HG02840 (cell line): ENCODE measurements around the gene RANBP1.
A peak's percentile ranks its signal among the peaks of the same experiment; 100 is the strongest.

Experiments used
- ATAC-seq: cut with Tn5 transposase; IDR thresholded peaks from one replicate; pipeline ENCODE4 v1.9.1; 2021; ENCODE audit warnings: mild to moderate bottlenecking, moderate library complexity, moderate number of reproducible peaks; ENCODE audit not compliant: unreplicated experiment, low FRiP score

Gene RANBP1

GRCh38 chr22:20106849-20107237 is 9.1 kb upstream of the RANBP1 start:
- no peak for ATAC-seq

DNA sequence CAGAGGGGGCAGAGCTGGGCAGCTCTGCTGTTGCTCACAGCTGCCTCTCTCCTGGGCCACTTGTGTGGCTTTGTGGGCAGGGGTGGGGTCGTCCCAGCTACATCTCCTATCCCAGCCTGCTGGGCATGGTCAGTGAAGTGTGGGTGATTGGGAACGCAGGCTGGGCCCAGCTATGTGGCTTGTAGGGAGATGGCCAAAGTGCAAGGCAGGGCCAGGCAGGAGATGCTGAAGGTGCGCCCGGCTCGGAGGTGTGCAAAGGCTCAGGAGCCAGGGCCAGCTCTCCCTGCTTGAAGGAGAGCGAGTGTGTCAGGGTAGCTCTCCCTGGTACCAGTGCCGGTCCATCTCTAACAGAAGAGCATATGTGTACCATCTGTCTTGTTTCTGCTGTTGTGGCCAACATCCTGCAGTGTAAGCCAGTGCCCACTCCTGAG is 8.4 kb upstream of the RANBP1 start:
- ATAC-seq, result no peak

DNA sequence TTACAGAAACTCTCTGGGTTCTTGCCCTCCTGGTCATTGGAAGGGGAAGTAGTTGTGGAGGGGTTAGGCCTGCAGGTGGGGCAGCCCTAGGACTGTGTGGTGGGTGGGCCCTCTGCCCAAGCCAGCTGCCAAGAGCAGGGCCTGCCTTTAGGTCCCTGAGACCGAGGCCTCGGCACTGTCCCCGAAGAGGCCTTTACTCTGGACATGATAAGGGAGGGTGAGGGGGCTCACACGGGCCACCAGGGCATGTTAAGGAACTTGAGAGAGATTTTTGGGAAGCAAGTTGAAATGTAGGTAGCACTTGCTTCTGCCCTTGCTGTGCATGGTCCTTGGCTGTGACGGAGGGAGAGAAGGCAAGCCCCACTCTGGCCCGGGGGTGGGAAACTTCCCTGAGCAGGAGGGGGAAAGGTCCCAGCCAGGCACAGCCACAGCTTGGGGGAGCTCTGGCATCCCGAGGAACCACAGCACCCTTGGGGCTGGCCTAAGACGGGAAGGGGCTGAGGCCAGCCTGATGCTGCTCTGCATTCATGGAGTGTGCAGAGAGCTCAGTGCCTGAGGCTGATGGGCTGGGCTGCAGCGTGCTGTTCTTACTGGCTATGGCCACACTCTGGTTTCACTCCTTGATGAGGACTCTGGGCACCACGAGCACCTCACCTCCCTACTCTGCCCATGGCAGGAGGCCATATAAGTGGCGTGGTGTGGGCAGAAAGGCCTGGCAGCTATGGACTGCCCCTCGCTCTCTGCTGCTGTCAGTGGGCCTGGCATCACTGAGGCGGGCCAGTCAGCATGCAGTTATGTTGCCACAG is 7.8 kb upstream of the RANBP1 start:
- ATAC-seq, result no peak

GRCh38 chr22:20108757-20109230 is 7.1 kb upstream of the RANBP1 start:
- no peak for ATAC-seq

DNA sequence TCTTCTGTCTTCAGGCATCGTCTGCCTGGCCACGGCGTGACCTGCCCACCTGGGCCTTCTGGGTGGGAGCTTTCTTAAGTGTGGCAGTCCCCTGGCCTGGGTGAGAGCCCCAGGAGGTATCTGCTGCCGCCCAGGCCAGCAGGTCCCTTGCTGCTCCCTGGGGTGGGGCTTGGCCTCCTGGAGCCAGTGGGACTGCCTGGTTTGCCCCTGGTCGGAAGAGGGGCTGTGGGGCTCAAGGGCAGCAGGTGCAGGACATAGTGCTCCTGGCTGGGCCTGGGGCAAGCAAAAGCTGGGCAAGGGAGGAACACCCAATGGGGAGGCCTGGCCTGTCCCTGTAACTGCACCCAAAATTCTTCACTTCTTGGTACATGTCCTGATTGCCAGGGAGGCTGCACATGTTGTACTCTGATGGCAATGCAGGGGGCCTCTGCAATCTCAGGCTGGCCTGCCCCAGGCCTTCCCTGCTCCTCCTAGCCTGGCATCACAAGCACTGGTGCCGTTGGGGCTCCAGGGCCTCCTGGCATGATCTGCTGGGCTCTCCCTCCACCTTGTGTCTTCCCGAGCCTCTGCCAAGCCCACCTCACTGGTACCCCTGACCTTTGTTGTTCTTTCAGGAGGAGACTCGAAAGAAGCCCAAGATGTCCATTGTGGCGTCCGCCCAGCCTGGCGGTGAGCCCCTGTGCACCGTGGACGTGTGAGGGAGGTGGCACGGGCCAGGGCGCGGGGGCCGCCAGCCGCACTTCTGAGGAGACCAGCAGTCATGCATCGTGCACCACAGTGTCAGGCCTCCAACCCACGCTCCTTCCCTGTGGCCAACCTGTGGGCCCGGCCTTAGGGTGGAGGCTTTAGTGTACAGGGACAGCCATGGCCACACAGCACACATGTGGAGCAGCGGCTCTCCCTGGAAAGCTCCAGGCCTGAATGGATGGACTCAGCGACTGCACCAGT is 6.2 kb upstream of the RANBP1 start:
- ATAC-seq, result no peak

DNA sequence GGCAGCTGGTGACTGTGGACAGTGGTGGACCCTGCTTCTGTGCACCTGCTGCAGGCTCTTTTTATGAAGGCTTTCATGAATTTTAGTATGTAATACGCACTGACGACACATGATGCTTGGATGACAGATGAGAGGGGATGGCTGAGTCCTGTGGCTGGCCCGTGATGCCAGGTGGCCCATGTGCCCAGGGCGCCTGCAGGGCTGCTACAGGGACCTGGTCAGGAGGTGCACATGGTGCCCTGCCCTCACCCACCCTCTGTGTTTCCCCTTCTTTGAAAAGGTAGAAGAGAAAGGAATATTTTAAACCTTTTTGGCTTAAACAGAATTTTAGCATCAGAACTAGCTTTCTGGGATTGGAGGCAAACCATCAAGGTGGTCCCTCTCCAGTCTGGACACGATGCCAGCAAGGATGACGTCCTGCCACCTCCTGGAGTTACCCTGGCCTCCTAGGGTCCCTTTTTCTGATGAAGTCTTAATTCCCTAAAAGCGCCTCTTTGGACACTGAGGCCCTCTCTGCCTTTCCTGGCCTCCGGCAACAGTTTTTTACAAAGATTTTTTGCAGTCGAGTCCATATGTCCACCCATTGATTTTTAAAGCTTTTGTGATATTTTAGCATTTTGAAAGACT is 5.4 kb upstream of the RANBP1 start:
- ATAC-seq, result no peak

GRCh38 chr22:20111045-20111688 is 4.7 kb upstream of the RANBP1 start:
- ATAC-seq, result no peak

- ATAC-seq, result no peak
These were observed 3.9 kb upstream of the RANBP1 start for GRCh38 chr22:20111689-20112622.

GRCh38 chr22:20112623-20113511 is 3.0 kb upstream of the RANBP1 start:
- no peak for ATAC-seq

- ATAC-seq, result no peak
These were observed 2.2 kb upstream of the RANBP1 start for GRCh38 chr22:20113551-20114310.

DNA sequence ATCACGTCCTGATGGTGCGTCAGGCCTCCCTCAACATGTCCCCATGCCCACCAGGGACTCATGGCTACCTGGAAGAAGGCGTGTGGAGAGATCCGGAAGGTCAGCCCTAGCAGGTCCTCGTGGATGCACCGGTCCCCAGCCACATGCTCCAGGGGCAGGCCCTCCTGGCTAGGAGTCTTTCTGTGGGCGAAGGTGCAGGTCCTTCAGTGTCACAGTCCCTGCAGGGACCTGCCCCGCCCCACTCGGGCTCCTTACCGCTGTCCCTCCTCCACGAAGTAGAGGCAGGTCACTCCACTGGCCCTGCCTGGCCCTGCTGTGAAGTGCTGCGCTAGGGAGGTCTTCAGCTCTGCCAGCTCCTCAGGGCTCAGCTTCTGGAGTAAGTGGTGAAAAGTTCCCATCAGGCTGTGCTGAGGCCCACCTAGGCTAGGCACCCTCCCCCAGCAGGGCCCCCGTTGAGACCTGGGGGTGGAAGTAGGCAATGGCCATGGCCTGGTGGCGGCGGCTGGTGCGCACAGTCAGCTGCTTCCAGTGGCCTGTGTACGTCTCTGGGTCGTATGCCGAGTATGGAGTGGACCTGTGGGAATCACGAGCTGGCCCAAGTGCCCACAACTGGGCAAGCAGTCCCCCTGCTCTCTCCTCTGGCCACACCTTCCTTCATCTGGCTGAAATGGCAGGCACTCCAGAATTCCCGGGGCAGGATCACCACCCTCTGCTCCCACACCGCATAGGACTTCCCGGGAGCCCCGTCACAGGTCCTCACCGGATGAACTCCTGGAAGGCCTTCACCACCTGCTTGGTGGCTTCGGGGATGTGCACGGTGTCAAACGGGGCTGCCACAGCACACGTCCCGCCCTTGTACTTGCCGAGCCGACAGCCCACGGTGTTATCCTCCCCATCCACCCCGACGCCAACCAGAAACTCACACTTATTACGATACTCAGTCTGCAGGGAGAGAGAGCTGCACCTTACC is 1.1 kb upstream of the RANBP1 start:
- no peak for ATAC-seq

DNA sequence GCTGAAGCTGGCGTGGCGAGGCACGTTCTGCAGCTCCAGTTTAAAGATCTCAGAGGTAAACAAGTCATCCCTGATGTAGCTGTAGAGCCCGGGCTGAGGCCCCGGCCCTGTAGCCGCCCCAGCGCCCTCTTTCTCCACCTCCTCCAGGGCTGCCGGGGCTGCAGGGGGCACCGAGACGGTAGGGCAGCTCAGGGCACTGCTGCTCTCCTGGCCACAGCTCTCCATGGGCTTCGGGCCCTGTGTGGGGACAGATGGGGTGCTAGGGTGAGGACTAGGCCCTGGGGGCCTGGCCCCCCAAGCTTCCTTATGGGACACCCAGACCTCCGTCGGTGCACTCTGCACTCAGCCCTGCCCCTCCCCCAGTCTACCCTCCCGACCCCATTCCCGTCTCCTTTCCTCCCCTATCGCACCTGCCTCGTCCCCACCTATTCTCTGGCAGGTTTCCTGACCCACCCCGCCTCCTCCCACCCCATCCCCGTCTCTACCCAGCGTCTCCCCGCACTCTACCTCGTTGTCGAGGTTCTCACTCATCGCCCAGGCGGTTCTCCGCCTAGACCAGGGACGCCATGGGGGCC is 559 bp downstream of the RANBP1 start:
- ATAC-seq, result no peak

DNA sequence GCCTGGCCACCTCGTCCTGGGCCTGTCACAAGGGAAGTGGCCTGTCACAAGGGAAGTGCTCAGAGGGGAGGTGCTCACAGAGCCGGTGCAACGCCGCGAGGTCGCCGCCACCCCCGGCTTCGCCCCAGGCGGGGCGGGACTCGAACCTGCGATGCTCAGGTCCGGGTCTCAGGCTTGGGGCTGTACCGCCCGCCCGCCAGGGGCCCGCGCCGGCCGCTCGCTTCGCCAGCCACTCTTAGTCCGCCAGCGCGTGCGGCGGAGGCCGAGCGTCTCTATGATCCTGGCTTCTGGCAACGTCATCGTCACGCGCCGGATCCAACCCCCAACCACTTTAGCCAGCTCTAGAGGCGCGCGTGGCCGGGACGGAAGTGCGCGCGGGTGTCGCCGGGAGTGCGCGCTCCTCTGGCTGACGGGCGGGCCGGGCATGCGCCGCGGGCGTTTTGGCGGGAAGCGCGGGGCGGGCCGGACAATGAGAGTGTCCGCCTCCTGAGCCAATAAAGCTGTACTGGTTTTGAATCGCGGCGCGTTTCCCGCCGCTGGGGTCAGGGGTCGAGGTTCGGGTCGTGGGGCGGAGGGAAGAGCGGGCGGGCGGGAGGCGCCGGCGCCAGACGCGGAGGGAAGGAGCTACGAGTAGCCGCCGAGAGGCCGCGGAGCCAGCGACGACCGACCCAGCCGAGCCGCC is 1.2 kb downstream of the RANBP1 start, which contains the start of gene TRMT2A:
TSS of gene TRMT2A (minus strand) at position 276 of the 682 bp plus-strand sequence. CDS start 320 bp downstream, outside the sequence.
- peak; percentile 82 for ATAC-seq

DNA sequence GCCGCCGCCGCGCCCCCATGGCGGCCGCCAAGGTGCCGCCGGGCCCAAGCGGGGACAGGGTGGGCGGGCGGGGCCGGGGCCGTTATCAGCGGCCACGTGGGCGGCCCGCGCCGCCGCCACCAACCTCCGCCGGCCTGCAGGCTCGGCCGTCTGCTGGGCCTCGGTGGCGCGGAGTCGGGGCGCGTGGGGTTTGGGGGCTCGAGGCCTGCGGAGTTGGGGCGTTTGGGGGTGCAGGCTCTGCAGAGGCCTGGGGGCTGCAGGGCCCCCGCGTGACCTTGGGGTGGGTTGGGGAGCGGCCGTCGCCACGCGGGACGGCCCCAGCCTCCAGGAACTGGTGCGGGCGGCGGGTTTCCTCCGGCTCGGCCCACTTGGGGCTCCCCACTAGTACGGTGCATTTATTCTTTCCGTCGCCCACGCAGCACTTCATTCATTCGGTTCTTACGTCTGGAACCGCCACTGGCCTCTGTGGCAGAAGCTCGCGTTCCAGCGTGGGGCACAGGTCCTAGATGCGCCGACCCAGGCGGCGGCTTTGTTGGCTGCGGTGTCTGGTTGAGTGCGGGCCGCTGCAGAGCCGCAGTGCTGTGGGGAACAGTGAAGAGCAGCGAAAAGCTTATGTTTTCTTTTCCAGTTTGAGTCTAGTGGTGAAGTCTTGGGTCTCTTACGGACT is 1.9 kb downstream of the RANBP1 start:
- peak; percentile 11 for ATAC-seq
